ENCODE results near the gene FAM107A. TPM values are rescaled to one million over a fixed set of nuclear protein-coding genes. Genes with fewer than 3 reads are reported as not detected.

FAM107A gene
- total and polyA plus RNA-seq, 12 donors: 18.3 to 149 (median 55.0) TPM

DNA sequence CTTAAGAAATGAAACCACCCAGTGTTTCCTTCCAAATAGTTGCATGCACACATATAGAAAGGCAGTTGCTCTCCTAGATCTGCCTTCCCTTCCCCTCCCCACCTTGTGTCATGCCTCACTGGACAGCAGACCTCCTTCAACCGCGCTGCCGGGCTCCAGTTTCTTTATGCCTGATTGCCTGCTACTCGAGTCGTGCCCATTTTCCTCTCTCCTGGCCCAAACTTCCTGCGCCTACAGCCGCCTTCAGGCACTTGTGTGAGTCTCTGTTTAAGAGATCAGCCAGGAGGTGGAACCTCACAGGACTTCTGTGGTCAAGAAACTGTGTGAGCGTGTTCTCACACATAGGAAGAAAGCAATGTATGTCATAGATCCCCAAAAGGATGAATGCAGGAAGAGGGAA, 8.8 kb upstream of the FAM107A start:
- H3K4me1 ChIP-seq: peaks cover 8 to 33% (median 20%) of the 10 kb centered on the region in 9 donors
- ATAC-seq: peak in 2 of 8 donors; percentile 5 to 19

DNA sequence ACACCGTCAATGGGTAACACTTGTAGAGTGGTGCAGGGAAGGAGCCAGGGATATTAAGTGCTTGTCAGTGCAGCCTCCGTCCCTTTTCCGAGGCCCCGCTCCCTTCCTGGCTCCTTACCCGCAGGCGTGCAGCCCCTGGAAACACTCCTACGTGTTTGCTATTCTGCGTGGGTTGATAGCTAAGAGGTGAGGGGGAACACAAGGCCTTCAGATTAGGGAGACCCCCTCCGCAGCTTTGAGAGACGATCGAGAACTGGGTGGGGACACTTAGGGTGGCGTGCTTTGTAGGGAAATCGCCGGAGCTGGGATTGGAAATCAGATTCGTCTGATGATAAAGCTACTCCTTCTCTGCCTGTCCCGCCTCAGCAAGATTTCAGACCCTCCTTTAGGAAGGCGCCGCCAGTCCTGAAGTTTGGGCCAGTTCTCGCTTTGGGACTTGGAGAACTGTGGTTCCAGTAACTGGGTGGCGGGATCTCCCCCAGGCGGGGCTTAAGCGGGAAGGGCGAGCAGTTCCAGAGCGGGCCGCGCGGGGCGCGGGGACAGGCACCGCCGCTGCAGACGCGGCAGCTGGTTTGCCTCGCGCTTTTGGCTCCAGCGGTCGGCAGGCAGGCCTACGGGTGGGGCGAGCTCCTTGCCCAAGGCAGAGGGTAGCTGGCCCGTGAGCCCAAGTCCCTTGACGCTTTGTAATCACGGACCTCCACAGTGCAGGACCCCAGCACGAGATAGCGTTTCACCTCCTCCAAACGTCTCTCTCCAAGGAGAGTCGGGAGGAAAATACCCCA, 8.0 kb upstream of the FAM107A start:
- Histone ChIP-seq H3K27me3 (peaks cover 0 to 32% (median 8%) of the 10 kb centered on the region in 7 donors), H3K9me3 (no peaks in the 10 kb centered on the region), H3K27ac (peak overlapping the region; percentile 74 to 92 (median 81)), H3K4me1 (peaks cover 8 to 36% (median 20%) of the 10 kb centered on the region in 9 donors), H3K36me3 (no peaks in the 10 kb centered on the region), H3K4me3 (peak overlapping the region; percentile 31 to 64 (median 57))
- peak; percentile 67 to 92 (median 84) for TF ChIP-seq CTCF (IDR thresholded peaks at IDR 0.05)
- WGBS, 2 donors: 2 to 3% methylated on average over 46 of the region's 46 CpGs
- ATAC-seq (peak; percentile 93 to 98 (median 95)), DNase-seq (peak; percentile 86 to 90)
- intact Hi-C loops (cut with DNase I): loop anchor here in 7 of 10 donors (1.0 to 5.0 kb wide), 4 partner anchors 9 to 47 kb away; no protein-coding TSS in a partner anchor

More for the DNA sequence above, 8.8 kb upstream of the FAM107A start:
- intact Hi-C loops (cut with DNase I): loop anchor here in 7 of 10 donors (1.0 to 5.0 kb wide), 4 partner anchors 10 to 46 kb away; no protein-coding TSS in a partner anchor
- TF ChIP-seq CTCF (IDR thresholded peaks at IDR 0.05): no peak
- peak overlapping the region in 8 of 10 donors; percentile 65 to 92 (median 85) for H3K27ac ChIP-seq
- no peaks in the 10 kb centered on the region for H3K36me3 ChIP-seq
- H3K4me3 ChIP-seq: peak overlapping the region in 7 of 10 donors; percentile 42 to 64 (median 60)
- DNase-seq: no peak
- peaks cover 0 to 32% (median 8%) of the 10 kb centered on the region in 7 donors for H3K27me3 ChIP-seq
- H3K9me3 ChIP-seq: no peaks in the 10 kb centered on the region
- WGBS, 2 donors: 53% methylated on average over 8 of the region's 8 CpGs

GRCh38 chr3:58584690-58585004, 7.5 kb upstream of the FAM107A start:
- intact Hi-C loops (cut with DNase I): loop anchor here in 7 of 10 donors (1.0 to 5.0 kb wide), 4 partner anchors 8 to 48 kb away; no protein-coding TSS in a partner anchor
- Histone ChIP-seq H3K36me3 (no peaks in the 10 kb centered on the region), H3K27me3 (peaks cover 0 to 32% (median 8%) of the 10 kb centered on the region in 7 donors), H3K9me3 (no peaks in the 10 kb centered on the region), H3K4me1 (peaks cover 8 to 36% (median 20%) of the 10 kb centered on the region in 9 donors), H3K27ac (peak overlapping the region; percentile 74 to 92 (median 81)), H3K4me3 (peak overlapping the region; percentile 31 to 64 (median 57))
- ATAC-seq (peak in 6 of 8 donors; percentile 2 to 54 (median 22)), DNase-seq (no peak)
- 30 to 31% methylated on average over 10 of the region's 10 CpGs for WGBS, 2 donors
- no peak for TF ChIP-seq CTCF (IDR thresholded peaks at IDR 0.05)

DNA sequence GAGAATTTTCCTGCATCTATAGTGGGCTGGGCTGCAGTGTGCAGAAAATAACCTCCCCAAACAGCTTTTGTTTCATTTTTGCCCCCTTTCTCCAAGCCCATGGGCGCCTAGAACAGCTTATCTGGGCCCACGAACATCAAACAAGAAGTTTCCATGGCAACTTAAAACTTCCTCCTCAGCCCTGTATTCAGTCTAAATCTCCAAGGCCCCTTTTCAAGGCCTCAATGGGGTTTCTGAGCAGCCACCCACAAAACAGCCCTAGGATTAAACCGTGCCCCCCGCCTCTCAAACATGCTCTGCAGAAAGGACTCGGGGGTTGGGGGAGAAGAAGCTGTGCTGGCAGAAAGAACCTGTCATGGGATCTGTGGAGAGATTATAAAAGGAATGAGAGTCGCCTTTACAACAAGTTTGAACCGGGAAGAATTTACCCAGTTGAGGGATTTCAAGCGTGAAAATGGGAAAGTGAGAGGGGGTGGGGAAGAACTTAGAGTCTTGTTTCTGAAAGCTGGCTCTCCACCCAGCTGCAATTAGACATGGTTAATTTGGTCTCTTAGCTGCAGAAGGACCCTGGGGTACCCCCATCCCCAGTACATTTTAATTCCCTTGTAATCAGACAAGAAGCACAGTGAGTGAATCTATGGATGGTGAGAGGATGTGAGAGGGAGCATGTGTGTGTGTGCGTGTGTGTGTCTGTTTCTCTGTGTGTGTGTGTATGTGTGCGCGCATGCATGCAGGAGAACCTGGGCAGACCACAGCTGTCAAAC, 4.3 kb upstream of the FAM107A start:
- Histone ChIP-seq H3K36me3 (no peaks in the 10 kb centered on the region), H3K27ac (peak overlapping the region in 1 of 10 donors; percentile 25), H3K4me1 (peaks cover 10 to 50% (median 37%) of the 10 kb centered on the region in 9 donors), H3K27me3 (peaks cover 0 to 16% (median 2%) of the 10 kb centered on the region in 7 donors), H3K4me3 (no peak overlapping the region), H3K9me3 (no peaks in the 10 kb centered on the region)
- intact Hi-C loops (cut with DNase I): no loop called here
- 78 to 80% methylated on average over 11 of the region's 11 CpGs for WGBS, 2 donors
- no peak for TF ChIP-seq CTCF (IDR thresholded peaks at IDR 0.05)
- DNase-seq (no peak), ATAC-seq (no peak)

Measured in heart right ventricle (tissue), 16 donors.